Limb (tissue), 2 donors: ENCODE data around the gene TNNI2.
A peak's percentile ranks its signal among the peaks of the same experiment; 100 is the strongest.

Experiments
- DNase-seq, 2 donors: peaks; one replicate each; pipeline ENCODE4 v3.0.0-alpha.2; 2016; ENCODE audit errors: extremely low spot score in 2 of 2

The TNNI2 gene

GRCh38 chr11:1820463-1821325 lies 18.1 kb upstream of the TNNI2 start:
- DNase-seq, result no peak

GRCh38 chr11:1821562-1821961 lies 17.2 kb upstream of the TNNI2 start:
- DNase-seq, result no peak

- no peak for DNase-seq
Measured at GRCh38 chr11:1822648-1823375, 16.0 kb upstream of the TNNI2 start.

- DNase-seq, result no peak
Measured at GRCh38 chr11:1823376-1824220, 15.2 kb upstream of the TNNI2 start.

- no peak for DNase-seq
Measured at GRCh38 chr11:1824221-1825038, 14.4 kb upstream of the TNNI2 start.

- DNase-seq, result peak; percentile 45 to 70
Measured at GRCh38 chr11:1825039-1825740, 13.6 kb upstream of the TNNI2 start.

- no peak for DNase-seq
Measured at GRCh38 chr11:1825785-1826451, 12.9 kb upstream of the TNNI2 start.

GRCh38 chr11:1826552-1827094 lies 12.2 kb upstream of the TNNI2 start:
- DNase-seq, result peak in 1 of 2 donors; percentile 69

- peak; percentile 82 to 87 for DNase-seq
Measured at GRCh38 chr11:1827095-1827813, 11.5 kb upstream of the TNNI2 start.

- DNase-seq, result no peak
Measured at GRCh38 chr11:1827931-1828330, 10.8 kb upstream of the TNNI2 start.

GRCh38 chr11:1828542-1828941 lies 10.2 kb upstream of the TNNI2 start:
- DNase-seq, result peak in 1 of 2 donors; percentile 19

- peak in 1 of 2 donors; percentile 36 for DNase-seq
Measured at GRCh38 chr11:1829039-1829820, 9.6 kb upstream of the TNNI2 start.

GRCh38 chr11:1830004-1830321 lies 8.8 kb upstream of the TNNI2 start:
- no peak for DNase-seq

GRCh38 chr11:1830322-1831223 lies 8.2 kb upstream of the TNNI2 start:
- DNase-seq, result peak in 1 of 2 donors; percentile 48

- peak in 1 of 2 donors; percentile 32 for DNase-seq
Measured at GRCh38 chr11:1831338-1832210, 7.2 kb upstream of the TNNI2 start.
